HG03095 (cell line): ENCODE measurements around the gene CHN2.

Experiments
- ATAC-seq: cut with Tn5 transposase; IDR thresholded peaks from one replicate; pipeline ENCODE4 v1.9.1; 2021; ENCODE audit warnings: moderate library complexity; ENCODE audit not compliant: unreplicated experiment

Gene CHN2

GRCh38 chr7:29483219-29484104 is 288.9 kb downstream of the CHN2 start:
- no peak for ATAC-seq

GRCh38 chr7:29484280-29484679 is 289.7 kb downstream of the CHN2 start:
- no peak for ATAC-seq

GRCh38 chr7:29485339-29486190 is 291.0 kb downstream of the CHN2 start:
- ATAC-seq = no peak

- ATAC-seq = no peak
Observed at GRCh38 chr7:29486191-29486700, 291.7 kb downstream of the CHN2 start.

GRCh38 chr7:29487424-29487823 is 292.8 kb downstream of the CHN2 start:
- ATAC-seq = no peak

GRCh38 chr7:29488203-29488970 is 293.8 kb downstream of the CHN2 start:
- ATAC-seq = no peak

GRCh38 chr7:29488977-29489376 is 294.4 kb downstream of the CHN2 start:
- ATAC-seq = no peak

GRCh38 chr7:29490094-29490607 is 295.6 kb downstream of the CHN2 start:
- ATAC-seq = no peak

GRCh38 chr7:29494350-29494749 is 299.8 kb downstream of the CHN2 start:
- no peak for ATAC-seq

- no peak for ATAC-seq
Observed at GRCh38 chr7:29495653-29496052, 301.1 kb downstream of the CHN2 start.

- no peak for ATAC-seq
Observed at GRCh38 chr7:29496355-29497020, 301.9 kb downstream of the CHN2 start.

- no peak for ATAC-seq
Observed at GRCh38 chr7:29499932-29500331, 305.4 kb downstream of the CHN2 start.

- no peak for ATAC-seq
Observed at GRCh38 chr7:29500719-29501118, 306.1 kb downstream of the CHN2 start.

- no peak for ATAC-seq
Observed at GRCh38 chr7:29502133-29502532, 307.6 kb downstream of the CHN2 start.

GRCh38 chr7:29505931-29506330 is 311.4 kb downstream of the CHN2 start:
- ATAC-seq = no peak

- ATAC-seq = no peak
Observed at GRCh38 chr7:29508608-29509007, 314.0 kb downstream of the CHN2 start.

- ATAC-seq = no peak
Observed at GRCh38 chr7:29510028-29510427, 315.5 kb downstream of the CHN2 start.

GRCh38 chr7:29511337-29511736 is 316.8 kb downstream of the CHN2 start:
- no peak for ATAC-seq

- ATAC-seq = no peak
Observed at GRCh38 chr7:29511851-29512250, 317.3 kb downstream of the CHN2 start.

GRCh38 chr7:29516491-29516890 is 321.9 kb downstream of the CHN2 start:
- ATAC-seq = no peak
